Endothelial cell of umbilical vein (primary cell): Measurements from ENCODE around the gene TMEM11. TPM values are rescaled to one million over a fixed set of nuclear protein-coding genes. Genes with fewer than 3 reads are reported as not detected.

Experiments used
- BruUV-seq: library from RNA; stranded (reverse); fragments of 400-500 nt; replicated peaks from 2 replicates; lab custom pipeline; 2021; lab: Mats Ljungman, UMichigan
- CTCF ChIA-PET: fragments of 300-600, 350-600 bp; sonication (Branson Sonifier 250); formaldehyde crosslinking; loops from one replicate; lab custom pipeline; 2021; ENCODE audit warnings: antibody characterized with exemption, inconsistent platforms; lab: Charles Lee
- POLR2A ChIA-PET: fragments of 300-600, 350-600 bp; sonication (Branson Sonifier 250); formaldehyde crosslinking; loops from one replicate; lab custom pipeline; 2021; ENCODE audit warnings: antibody characterized with exemption, inconsistent platforms; lab: Charles Lee
- DNase-seq: peaks from one replicate; pipeline ENCODE4 v3.0.0-alpha.2; 2011; ENCODE audit warnings: low read depth, low spot score
- FAIRE-seq: peaks from 2 replicates; lab custom pipeline; 2011; peaks lifted over from hg19 to GRCh38; lab: Jason Lieb, UNC
- H2AFZ ChIP-seq: 2 replicates; pipeline ENCODE4 v1.6.0; 2012; ENCODE audit warnings: low read depth, low read length, control low read depth, inconsistent platforms
- H3K27ac ChIP-seq: 2 replicates; pipeline ENCODE4 v1.5.1; 2011; ENCODE audit warnings: low read depth, mild to moderate bottlenecking, control low read depth, low read length, moderate library complexity; ENCODE audit not compliant: insufficient read depth
- H3K27me3 ChIP-seq, 2 experiments: 2 replicates each; pipeline versions ENCODE4 v1.6.0 to v1.6.1; 2011; ENCODE audit warnings: low read length in 2 of 2, mixed read lengths in 1 of 2; ENCODE audit not compliant: control insufficient read depth in 2 of 2, insufficient read depth in 2 of 2
- H3K36me3 ChIP-seq, 2 experiments: 2 replicates in 1 of 2; 3 replicates in 1 of 2; pipeline ENCODE4 v1.5.1; 2011; ENCODE audit warnings: low read length in 2 of 2, mild to moderate bottlenecking in 1 of 2, moderate library complexity in 1 of 2; ENCODE audit not compliant: control insufficient read depth in 2 of 2, insufficient read depth in 2 of 2; ENCODE audit errors: extremely low read depth in 1 of 2
- H3K4me1 ChIP-seq: 3 replicates; pipeline ENCODE4 v1.5.1; 2011; ENCODE audit warnings: mild to moderate bottlenecking, low read length; ENCODE audit not compliant: control insufficient read depth, insufficient read depth; ENCODE audit errors: extremely low read depth
- H3K4me2 ChIP-seq: 2 replicates; pipeline ENCODE4 v1.6.1; 2011; ENCODE audit warnings: low read length, control low read depth, mixed read lengths; ENCODE audit not compliant: insufficient read depth
- H3K4me3 ChIP-seq, 3 experiments: fragments of 200-600 bp in 1 of 3; sonication (generic), shearing (Covaris generic) in 1 of 3; replicated peaks in 1 of 3; 2 replicates each; pipeline ENCODE4 v1.5.1; 2011 to 2016; ENCODE audit warnings: control low read depth in 3 of 3, low read length in 3 of 3, mild to moderate bottlenecking in 2 of 3, inconsistent platforms in 1 of 3, low read depth in 1 of 3, moderate library complexity in 1 of 3; ENCODE audit not compliant: insufficient read depth in 1 of 3
- H3K79me2 ChIP-seq: 2 replicates; pipeline ENCODE4 v1.6.0; 2012; ENCODE audit warnings: low read length, inconsistent platforms; ENCODE audit not compliant: control insufficient read depth, insufficient read depth
- H3K9ac ChIP-seq: replicated peaks from 2 replicates; pipeline ENCODE3; 2011; ENCODE audit warnings: low read length, control low read depth; ENCODE audit not compliant: insufficient read depth; ENCODE audit errors: extremely low read depth
- H3K9me1 ChIP-seq: replicated peaks from 3 replicates; pipeline ENCODE4 v1.6.0; 2011; ENCODE audit warnings: mild to moderate bottlenecking, low read length; ENCODE audit not compliant: control insufficient read depth, insufficient read depth; ENCODE audit errors: extremely low read depth
- H3K9me3 ChIP-seq: replicated peaks from 2 replicates; pipeline ENCODE4 v1.5.1; 2012; ENCODE audit warnings: low read length, inconsistent platforms; ENCODE audit not compliant: control insufficient read depth, insufficient read depth
- H4K20me1 ChIP-seq: replicated peaks from 2 replicates; pipeline ENCODE3; 2011; ENCODE audit warnings: mild to moderate bottlenecking, low read length; ENCODE audit not compliant: control insufficient read depth, insufficient read depth; ENCODE audit errors: extremely low read depth
- CTCF ChIP-seq, 2 donors: IDR thresholded peaks; 1 replicate in 1 of 2; 2 replicates in 1 of 2; pipeline ENCODE4 v1.5.1; 2011; ENCODE audit warnings: low read length in 2 of 2, mild to moderate bottlenecking in 2 of 2, moderate library complexity in 2 of 2, control low read depth in 1 of 2, inconsistent platforms in 1 of 2, low read depth in 1 of 2; ENCODE audit not compliant: insufficient read depth in 1 of 2; ENCODE audit errors: extremely low read depth in 1 of 2
- EZH2 ChIP-seq: IDR thresholded peaks from 2 replicates; pipeline ENCODE4 v1.6.1; 2012; ENCODE audit warnings: borderline replicate concordance, low read depth, mild to moderate bottlenecking, moderate library complexity, low read length, inconsistent platforms; ENCODE audit not compliant: severe bottlenecking
- FOS ChIP-seq: IDR thresholded peaks from 2 replicates; pipeline ENCODE4 v1.6.1; 2011; ENCODE audit warnings: mild to moderate bottlenecking, low read length, moderate library complexity, borderline replicate concordance; ENCODE audit not compliant: insufficient read depth
- GATA2 ChIP-seq: IDR thresholded peaks from 2 replicates; pipeline ENCODE4 v1.7.0; 2011; ENCODE audit warnings: low read depth, mild to moderate bottlenecking, moderate library complexity, mixed read lengths, low read length; ENCODE audit not compliant: insufficient read length, insufficient read depth
- JUN ChIP-seq: IDR thresholded peaks from 2 replicates; pipeline ENCODE4 v1.6.1; 2011; ENCODE audit warnings: borderline replicate concordance, low read depth; ENCODE audit not compliant: insufficient read length, insufficient read depth
- MAX ChIP-seq: IDR thresholded peaks from 2 replicates; pipeline ENCODE4 v1.6.1; 2011; ENCODE audit not compliant: insufficient read depth, insufficient read length
- MYC ChIP-seq: IDR thresholded peaks from one replicate; pipeline ENCODE4 v1.6.1; 2011; ENCODE audit warnings: mild to moderate bottlenecking, low read depth, low read length
- POLR2A ChIP-seq: IDR thresholded peaks from 2 replicates; pipeline ENCODE4 v1.6.1; 2012; ENCODE audit warnings: low read depth, mild to moderate bottlenecking, control low read depth, low read length
- POLR2AphosphoS5 ChIP-seq: IDR thresholded peaks from 2 replicates; pipeline ENCODE4 v1.6.1; 2012; ENCODE audit warnings: low read depth, mild to moderate bottlenecking, control low read depth, low read length, moderate library complexity; ENCODE audit not compliant: insufficient read depth
- dilution Hi-C: fragments of 300-500 bp; cut with MboI; formaldehyde crosslinking; loops from one replicate; pipeline ENCODE4 v1.15.0; 2019; ENCODE audit warnings: low sequenced_read_pairs; ENCODE audit not compliant: extremely low pct_ligation_motif_present
- intact Hi-C: fragments of 100-400 bp; cut with micrococcal nuclease; formaldehyde crosslinking; loops from one replicate; pipeline ENCODE4 v1.10.0; 2022
- polyA plus RNA-seq, 4 experiments: library from polyadenylated mRNA; depleted of rRNA in 3 of 4; stranded (reverse) in 3 of 4; unstranded in 1 of 4; fragments of >200 nt; gene quantifications; 2 replicates each; pipeline versions ENCODE4 v1.2.1 to v1.2.3, GENCODE V29; 2011 to 2012; ENCODE audit warnings: missing spikeins in 1 of 4
- total RNA-seq: library from RNA; stranded (reverse); gene quantifications from 2 replicates; pipeline ENCODE4 v1.2.3, GENCODE V29; 2021

Gene TMEM11
- total and polyA plus RNA-seq, 2 donors (not counting 3 experiments of a cell fraction or from before 2014, with no cell fraction given), result 27.4 to 79.9 TPM

- H3K36me3 ChIP-seq, result no peaks in the 10 kb centered on the region
- FAIRE-seq, result no peak
- H3K4me1 ChIP-seq, result peaks cover 8% of the 10 kb centered on the region
- ChIA-PET POLR2A (interaction anchor here (0.6 kb wide), 1 partner anchor 14 kb away, joined by 5 read pairs; no protein-coding TSS in a partner anchor), CTCF (interaction anchor here (1.1 to 2.3 kb wide), 4 partner anchors 11 to 130 kb away, joined by 3 to 9 read pairs (median 6); no protein-coding TSS in a partner anchor)
- no peaks in the 10 kb centered on the region for H3K9me1 ChIP-seq
- dilution Hi-C loops, result no loop called here
- BruUV-seq, result no TSS peak
- no peak overlapping the region for H3K4me2 ChIP-seq
- H3K9me3 ChIP-seq, result no peaks in the 10 kb centered on the region
- no peak overlapping the region for H3K9ac ChIP-seq
- no peak overlapping the region for H2AFZ ChIP-seq
- no peaks in the 10 kb centered on the region for H4K20me1 ChIP-seq
- no peaks in the 10 kb centered on the region for H3K27me3 ChIP-seq
- no peaks in the 10 kb centered on the region for H3K79me2 ChIP-seq
- H3K27ac ChIP-seq, result no peak overlapping the region
- TF ChIP-seq POLR2A (no peak), MYC (no peak), GATA2 (no peak), FOS (no peak), POLR2AphosphoS5 (no peak), CTCF (IDR thresholded peaks at IDR 0.05; ENCODE audit: extremely low read depth in 1 of 2, insufficient read depth in 1 of 2, low read depth in 1 of 2, low read length in 2 of 2) (no peak), JUN (no peak), EZH2 (no peak), MAX (no peak)
- intact Hi-C loops, result no loop called here
- H3K4me3 ChIP-seq, result no peak overlapping the region
- DNase-seq, result no peak
Observed at GRCh38 chr17:21249920-21250703, 36.2 kb upstream of the TMEM11 start.
